NK-92 (cell line): ENCODE results near the gene SUMO2.

Source experiments
- DNase-seq: peaks from one replicate; lab custom pipeline; 2025; ENCODE audit not compliant: unreplicated experiment; lab: John Stamatoyannopoulos, UW

SUMO2 gene

GRCh38 chr17:75124819-75125162 lies 58.0 kb downstream of the SUMO2 start:
- DNase-seq: no peak

GRCh38 chr17:75124041-75124818 lies 58.5 kb downstream of the SUMO2 start:
- no peak for DNase-seq

GRCh38 chr17:75118307-75118706 lies 64.5 kb downstream of the SUMO2 start:
- DNase-seq: no peak

- DNase-seq: no peak
These were observed 66.0 kb downstream of the SUMO2 start for GRCh38 chr17:75116737-75117136.
